CD4-positive, alpha-beta T cell treated with Interleukin-6 at 100 ng/mL for 8 hours (primary cell): ENCODE results near the gene DRAM1.

Source experiments
- DNase-seq: peaks from one replicate; pipeline ENCODE4 v3.0.0-alpha.2; 2020; ENCODE audit warnings: mixed read lengths, low spot score

Gene DRAM1

DNA sequence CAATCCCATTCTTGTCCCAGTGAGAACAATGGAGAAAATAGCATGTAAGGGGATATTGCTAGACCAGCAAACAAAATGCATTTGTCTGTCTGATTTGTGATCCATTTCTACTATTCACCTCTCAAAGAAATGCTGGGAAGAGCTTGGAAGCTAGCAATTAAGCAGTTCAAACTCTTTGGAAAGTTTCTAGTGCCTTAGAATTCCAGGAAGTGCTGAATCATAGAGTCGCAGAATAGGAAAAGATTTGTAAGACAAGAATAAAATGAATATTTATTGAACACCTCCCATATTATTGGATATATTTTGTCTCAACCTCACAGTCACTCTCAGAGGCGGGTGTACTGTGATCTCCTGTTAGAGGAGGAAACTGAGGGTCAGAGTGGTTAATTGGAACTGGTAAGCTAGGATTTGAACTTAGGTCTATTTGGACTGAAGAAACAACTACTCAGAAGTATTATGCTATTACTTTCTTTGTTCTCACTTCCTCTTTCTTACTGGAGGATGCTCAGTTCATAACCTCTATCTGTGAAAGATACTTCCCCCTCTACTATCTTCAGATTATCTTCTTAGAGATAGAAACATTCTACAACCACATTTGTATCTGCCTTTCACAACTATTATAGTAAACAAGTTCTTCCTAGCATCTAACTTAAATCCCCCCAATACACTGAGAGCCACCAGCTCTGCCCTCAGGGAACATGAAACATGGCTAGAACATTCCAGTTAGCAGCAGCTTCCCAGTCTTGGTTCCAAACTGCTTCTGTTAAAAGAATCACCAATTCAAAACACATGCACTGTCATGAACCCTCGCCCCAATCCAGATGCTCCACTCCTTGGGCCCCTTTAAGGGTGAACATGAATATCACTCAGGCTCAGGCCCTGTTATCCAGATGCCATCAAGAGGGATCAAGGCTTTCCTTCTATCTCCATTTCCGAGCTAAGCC lies 64.2 kb downstream of the DRAM1 start:
- no peak for DNase-seq

DNA sequence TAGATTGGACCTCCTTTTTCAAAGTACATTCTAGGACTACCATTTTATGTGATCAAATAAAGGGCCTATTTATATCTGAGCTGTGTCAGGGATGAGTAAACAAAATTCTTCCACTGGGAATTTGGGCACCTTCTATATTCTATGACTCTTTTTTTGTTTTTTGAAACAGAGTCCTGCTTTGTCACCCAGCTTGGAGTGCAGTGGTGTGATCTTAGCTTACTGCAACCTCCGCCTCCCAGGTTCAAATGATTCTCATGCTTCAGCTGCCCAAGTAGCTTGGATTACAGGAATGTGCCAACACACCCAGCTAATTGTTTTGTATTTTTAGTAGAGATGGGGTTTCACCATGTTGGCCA lies 64.8 kb downstream of the DRAM1 start:
- DNase-seq, result no peak

DNA sequence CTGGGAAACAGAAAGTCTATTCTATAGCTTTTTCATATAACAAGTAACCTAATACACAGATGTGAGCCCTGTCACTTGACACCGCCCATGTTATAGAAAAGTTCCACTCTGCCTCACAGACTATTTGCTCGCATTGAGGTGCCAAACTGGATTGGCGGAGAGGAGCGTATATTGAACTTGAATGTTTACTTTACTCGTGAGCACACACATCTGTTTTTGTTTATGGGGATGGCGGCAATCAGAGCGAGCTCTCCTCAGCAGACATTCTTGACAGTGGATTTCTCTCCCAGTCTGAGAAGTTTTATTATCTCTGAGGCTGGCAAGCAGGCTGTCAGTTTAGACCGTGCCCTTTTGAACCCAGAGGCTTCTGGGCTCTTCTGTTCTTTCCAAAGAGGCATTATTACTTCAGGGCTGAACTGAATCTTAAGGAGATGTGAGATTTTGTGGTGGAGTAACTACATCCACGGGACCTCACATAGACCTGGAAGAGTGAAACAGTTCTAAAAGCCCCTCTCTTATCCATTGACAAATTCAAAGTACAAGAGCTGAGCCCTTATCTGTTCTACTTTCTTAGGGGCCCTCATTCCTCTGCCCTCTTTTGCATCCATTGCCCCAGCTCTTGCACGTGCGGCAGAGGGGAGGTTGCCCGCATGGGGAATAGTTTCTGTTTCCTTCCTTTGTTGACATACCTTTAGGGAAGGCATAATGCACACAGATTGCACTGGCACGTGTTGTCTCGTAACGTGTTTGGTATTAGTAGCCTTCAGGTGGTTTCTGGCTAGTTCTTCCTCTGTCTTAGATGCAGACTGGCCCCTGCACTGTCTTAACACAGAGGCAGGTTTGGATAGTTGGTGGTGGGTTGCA lies 68.2 kb downstream of the DRAM1 start:
- DNase-seq, result no peak

DNA sequence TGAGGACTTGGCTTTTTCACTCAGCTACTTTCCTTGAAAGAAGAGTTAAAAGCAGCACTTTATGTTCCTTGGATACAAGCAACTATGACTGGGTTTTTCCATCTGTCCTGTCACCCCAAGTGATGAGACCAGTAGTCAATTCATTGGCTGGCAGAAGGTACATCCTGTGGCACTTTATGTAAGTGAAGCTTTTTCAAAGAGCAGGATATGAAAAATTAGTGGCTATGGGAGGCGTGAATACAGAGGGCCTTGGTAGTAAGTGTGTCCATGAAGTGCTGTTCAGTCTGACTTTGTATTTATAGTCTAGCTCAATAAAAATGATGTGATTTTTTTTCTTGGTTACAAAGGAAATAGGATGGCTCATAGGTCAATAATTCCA lies 68.8 kb downstream of the DRAM1 start:
- DNase-seq, result no peak

DNA sequence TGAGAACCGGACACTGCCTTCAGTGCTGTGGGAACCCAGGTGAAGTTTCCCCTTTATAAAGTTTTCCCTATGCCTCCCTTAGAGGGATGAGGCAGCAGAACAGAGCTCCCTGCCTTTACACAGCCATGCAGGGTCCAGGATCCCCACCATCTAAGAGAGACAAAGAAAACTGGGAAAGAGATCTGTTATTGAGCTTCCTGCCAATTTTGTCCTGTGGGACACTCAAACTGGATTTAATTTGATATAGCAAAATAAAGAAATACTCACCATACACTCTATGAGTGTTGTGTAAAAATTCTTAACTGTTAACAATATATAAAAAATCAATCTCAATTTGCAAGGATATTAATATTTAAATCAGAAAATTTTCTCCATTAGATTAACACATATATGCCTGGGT lies 69.9 kb downstream of the DRAM1 start:
- DNase-seq, result no peak

DNA sequence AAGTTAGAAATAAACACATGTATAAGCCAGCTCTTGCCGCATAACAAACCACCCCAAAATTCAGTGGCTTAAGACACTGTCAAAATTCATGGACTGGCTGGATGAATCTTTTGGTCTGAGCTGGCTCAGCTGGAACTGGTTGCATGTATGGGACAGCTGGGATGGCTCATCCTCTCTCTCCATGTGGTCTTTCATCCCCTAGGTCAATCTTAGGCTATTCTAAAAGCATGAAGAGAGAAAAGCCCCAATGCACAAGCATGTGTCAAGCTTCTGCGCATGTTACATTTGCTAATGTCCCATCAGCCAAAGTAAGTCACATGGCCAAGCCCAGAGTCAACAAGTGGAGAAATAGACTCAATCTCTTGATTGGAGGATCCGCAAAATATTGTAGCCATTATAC lies 71.0 kb downstream of the DRAM1 start:
- no peak for DNase-seq

DNA sequence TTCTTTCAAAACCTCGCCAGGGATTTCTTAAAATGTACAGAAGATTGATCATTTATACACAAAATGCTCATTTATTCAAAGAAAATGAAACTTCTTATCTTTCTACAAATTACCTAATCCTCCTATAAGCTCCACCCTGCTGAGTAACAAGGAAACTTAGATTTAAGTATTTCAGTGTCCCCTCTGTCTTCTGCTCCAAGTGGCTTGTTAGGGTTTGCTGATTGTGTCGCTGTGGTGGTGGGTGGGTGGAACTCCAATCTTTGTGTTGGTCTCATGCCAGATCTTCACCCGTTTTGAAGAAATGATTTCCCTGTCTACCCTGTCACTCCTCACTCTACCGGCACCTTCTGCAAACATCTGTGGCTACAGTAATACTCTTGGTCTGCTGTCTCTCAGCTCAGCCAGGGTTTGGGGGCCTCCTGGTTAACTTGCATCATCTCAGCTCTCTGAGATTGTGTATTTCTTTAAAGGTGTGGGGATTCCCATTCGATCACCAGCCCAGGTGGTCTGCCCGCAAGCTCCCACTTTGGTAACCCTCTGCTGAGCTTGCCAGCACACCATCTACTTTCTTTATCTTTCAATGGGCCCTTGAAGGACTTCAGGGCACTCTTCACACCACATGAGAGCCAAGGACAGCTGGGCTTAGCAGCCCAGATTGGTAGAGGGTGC lies 73.8 kb downstream of the DRAM1 start:
- DNase-seq, result no peak

DNA sequence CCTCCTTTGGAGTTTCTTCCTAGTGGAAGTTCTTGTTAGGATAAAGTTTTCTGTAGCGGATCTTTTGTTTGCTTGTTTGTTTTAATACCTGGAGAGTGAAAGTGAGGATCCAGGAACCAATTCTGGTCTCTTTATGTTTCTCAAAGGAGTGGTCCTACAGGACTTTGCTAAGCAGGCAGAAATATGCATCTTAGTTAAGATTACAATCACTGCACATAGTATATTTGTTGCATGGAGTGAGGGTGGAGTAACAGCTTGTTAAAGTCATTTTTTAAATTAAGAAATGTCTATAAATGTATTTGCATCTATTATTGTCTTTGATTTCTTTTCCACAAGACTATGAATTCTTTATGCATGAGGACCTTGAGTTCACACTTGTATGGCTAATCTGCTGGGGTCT lies 76.7 kb downstream of the DRAM1 start:
- DNase-seq, result no peak

DNA sequence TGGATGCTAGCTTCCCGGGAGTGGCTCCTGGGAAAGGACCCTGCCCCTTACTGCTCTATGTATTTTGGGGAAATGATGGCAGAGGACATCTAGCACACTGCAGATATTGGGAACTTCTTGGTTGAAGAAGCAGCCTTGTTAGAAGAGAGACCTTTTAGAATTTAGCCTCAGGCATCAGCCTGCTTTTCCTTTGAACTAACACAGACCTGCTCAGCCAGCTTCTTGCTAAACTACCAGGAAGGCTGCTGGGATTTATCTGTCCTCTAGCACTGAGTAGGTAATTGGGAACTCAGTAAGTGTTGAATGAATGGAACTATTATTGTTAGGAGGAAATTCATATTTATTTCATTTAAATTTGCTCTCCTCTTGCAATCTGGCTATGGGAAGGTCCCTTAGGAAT lies 77.3 kb downstream of the DRAM1 start:
- DNase-seq, result no peak

DNA sequence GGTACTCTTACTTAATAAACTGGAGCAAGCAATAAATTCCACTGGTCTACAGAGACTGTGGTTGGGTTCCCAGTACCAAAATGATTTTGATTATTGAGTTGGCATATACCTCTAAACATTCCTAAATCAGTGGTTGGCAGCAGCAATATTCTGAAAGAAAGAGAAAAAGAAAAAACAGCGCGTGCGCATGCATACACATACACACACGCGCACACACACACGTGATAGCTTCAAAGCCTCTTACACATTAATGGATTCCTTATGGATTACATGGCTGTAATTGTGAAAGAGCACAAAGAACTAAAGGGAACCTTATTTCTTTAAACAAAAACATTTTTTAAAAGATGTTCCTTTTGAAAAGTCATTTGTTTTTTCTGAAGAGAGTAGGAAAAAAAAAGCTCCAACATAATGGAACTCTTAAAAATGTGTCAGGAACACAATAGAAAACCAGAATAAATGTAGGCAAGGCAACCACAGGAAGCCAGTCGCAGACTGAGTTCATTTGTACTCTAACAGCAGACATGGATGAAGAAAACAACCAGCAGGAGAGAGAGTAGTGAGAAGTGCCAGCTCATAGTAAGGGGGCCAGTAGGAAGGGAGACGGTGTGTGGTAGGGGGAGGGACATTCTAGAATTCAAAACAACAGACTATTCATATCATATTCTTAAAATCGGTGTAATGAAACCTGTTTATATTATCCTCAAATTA lies 80.0 kb downstream of the DRAM1 start:
- no peak for DNase-seq

DNA sequence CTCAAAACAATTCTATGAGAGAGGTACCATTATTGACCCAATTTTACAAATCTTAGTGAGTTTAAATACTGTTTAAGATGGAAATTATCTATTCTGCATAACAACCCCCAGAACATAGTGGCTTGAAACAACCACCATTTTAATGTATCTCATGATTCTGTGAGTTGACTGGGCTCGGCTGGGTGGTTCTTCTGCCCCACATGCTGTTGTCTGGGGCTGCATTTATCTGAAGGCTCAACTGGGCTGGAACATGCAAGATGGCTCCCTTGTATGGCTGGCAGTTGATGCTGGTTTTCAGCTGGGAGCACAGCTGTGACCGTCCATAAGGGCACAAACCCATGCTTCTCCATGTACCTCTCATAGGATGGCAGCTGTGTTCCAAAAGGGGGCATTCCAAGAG lies 82.2 kb downstream of the DRAM1 start:
- DNase-seq, result no peak

DNA sequence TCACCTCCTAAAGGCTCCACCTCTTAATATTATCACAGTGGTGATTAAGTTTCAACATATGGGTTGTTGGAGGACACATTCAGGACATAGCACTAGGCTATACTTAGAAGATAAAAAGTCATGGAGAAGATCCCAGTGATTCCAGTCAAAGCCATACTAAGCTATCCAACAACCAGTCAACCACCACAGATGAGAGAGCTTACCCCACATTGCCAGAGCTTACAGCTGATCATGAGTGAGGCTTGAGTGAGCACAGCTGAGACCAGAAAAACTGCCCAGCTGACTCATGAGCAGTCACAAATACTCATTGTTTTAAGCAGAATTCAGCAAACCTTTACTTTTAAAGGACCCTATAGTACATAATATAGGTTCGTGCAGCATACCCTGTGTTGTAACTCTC lies 85.1 kb downstream of the DRAM1 start:
- no peak for DNase-seq

DNA sequence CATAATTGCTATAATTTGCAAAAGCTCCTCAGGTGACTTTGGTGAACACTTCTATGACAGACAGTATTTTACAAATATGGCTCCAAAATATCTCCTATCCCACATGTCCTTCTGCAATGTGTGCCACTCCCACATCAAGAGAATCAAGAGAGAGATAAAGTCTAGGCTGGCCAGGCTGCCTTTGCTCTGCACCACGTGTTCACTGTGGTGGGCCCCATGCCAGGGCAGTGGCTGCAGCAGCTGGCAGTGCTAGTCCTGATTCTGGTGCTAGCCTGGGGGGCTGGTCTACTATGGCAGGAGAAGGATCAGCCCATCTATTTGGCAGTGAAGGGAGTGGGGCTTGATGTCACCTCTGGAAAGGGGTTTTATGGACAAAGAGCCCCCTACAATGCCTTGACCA lies 86.3 kb downstream of the DRAM1 start:
- DNase-seq, result no peak

DNA sequence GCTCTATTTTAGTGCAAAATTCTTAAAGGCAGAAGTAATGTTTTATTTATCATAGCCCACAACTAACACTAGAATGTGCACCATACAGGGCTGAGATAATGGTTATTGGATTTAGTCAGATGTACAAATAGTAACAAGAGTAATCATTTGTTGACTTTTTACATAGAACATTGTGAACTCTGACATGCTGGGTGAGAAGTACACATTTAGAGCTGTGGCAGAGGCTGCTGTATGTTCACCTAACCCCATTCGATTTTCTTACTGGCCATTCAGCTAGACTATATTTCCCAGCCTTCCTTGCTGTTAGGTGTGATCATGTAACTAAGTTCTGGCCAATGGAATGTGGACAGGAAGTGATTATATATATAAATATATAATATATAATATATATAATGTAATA lies 89.1 kb downstream of the DRAM1 start:
- DNase-seq, result no peak

DNA sequence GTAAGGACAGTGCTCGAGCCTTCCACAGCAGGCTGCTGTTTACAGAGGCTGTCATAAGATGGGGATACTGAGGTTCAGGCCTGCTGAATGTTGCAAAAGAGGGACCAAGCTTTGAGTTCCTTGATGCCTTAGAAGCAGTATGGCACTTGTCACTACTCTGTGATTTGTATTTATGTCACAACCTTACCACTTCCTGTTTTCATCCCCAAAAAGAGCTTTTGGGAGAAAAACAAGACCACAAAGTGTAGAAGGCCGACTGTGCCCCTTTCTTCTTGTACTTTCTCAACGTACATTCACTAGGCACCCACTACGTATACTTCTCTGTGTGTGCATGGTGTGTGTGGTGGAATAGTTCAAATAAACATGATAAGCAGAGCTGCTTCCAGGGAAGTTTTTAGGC lies 90.1 kb downstream of the DRAM1 start:
- no peak for DNase-seq

DNA sequence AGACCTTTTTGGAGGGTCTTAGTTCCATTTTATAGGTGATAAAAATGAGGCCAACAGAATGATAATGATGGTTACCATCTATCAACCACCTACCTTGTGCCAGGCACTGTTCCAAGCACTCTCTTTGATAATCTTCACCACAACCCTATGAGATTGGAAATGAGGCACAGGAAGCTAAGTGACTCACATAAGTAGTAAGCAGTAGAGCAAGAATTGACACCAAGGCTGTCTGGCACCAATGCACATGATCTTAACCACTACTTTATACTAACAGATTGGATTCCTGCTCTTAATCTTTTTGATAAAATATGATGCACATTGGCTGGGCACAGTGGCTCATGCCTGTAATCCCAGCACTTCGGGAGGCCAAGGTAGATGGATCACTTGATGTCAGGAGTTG lies 91.4 kb downstream of the DRAM1 start:
- DNase-seq, result no peak
